Endothelial cell of umbilical vein (primary cell): ENCODE data around the gene SCYL2. TPM values are rescaled to one million over a fixed set of nuclear protein-coding genes. Genes with fewer than 3 reads are reported as not detected.

Experiments used
- BruUV-seq: library from RNA; stranded (reverse); fragments of 400-500 nt; replicated peaks from 2 replicates; lab custom pipeline; 2021; lab: Mats Ljungman, UMichigan
- CTCF ChIA-PET: fragments of 300-600, 350-600 bp; sonication (Branson Sonifier 250); formaldehyde crosslinking; loops from one replicate; lab custom pipeline; 2021; ENCODE audit warnings: antibody characterized with exemption, inconsistent platforms; lab: Charles Lee
- POLR2A ChIA-PET: fragments of 300-600, 350-600 bp; sonication (Branson Sonifier 250); formaldehyde crosslinking; loops from one replicate; lab custom pipeline; 2021; ENCODE audit warnings: antibody characterized with exemption, inconsistent platforms; lab: Charles Lee
- DNase-seq: peaks from one replicate; pipeline ENCODE4 v3.0.0-alpha.2; 2011; ENCODE audit warnings: low read depth, low spot score
- FAIRE-seq: peaks from 2 replicates; lab custom pipeline; 2011; peaks lifted over from hg19 to GRCh38; lab: Jason Lieb, UNC
- H2AFZ ChIP-seq: 2 replicates; pipeline ENCODE4 v1.6.0; 2012; ENCODE audit warnings: low read depth, low read length, control low read depth, inconsistent platforms
- H3K27ac ChIP-seq: 2 replicates; pipeline ENCODE4 v1.5.1; 2011; ENCODE audit warnings: low read depth, mild to moderate bottlenecking, control low read depth, low read length, moderate library complexity; ENCODE audit not compliant: insufficient read depth
- H3K27me3 ChIP-seq, 2 experiments: 2 replicates each; pipeline versions ENCODE4 v1.6.0 to v1.6.1; 2011; ENCODE audit warnings: low read length in 2 of 2, mixed read lengths in 1 of 2; ENCODE audit not compliant: control insufficient read depth in 2 of 2, insufficient read depth in 2 of 2
- H3K36me3 ChIP-seq, 2 experiments: 2 replicates in 1 of 2; 3 replicates in 1 of 2; pipeline ENCODE4 v1.5.1; 2011; ENCODE audit warnings: low read length in 2 of 2, mild to moderate bottlenecking in 1 of 2, moderate library complexity in 1 of 2; ENCODE audit not compliant: control insufficient read depth in 2 of 2, insufficient read depth in 2 of 2; ENCODE audit errors: extremely low read depth in 1 of 2
- H3K4me1 ChIP-seq: 3 replicates; pipeline ENCODE4 v1.5.1; 2011; ENCODE audit warnings: mild to moderate bottlenecking, low read length; ENCODE audit not compliant: control insufficient read depth, insufficient read depth; ENCODE audit errors: extremely low read depth
- H3K4me2 ChIP-seq: 2 replicates; pipeline ENCODE4 v1.6.1; 2011; ENCODE audit warnings: low read length, control low read depth, mixed read lengths; ENCODE audit not compliant: insufficient read depth
- H3K4me3 ChIP-seq, 3 experiments: fragments of 200-600 bp in 1 of 3; sonication (generic), shearing (Covaris generic) in 1 of 3; replicated peaks in 1 of 3; 2 replicates each; pipeline ENCODE4 v1.5.1; 2011 to 2016; ENCODE audit warnings: control low read depth in 3 of 3, low read length in 3 of 3, mild to moderate bottlenecking in 2 of 3, inconsistent platforms in 1 of 3, low read depth in 1 of 3, moderate library complexity in 1 of 3; ENCODE audit not compliant: insufficient read depth in 1 of 3
- H3K79me2 ChIP-seq: 2 replicates; pipeline ENCODE4 v1.6.0; 2012; ENCODE audit warnings: low read length, inconsistent platforms; ENCODE audit not compliant: control insufficient read depth, insufficient read depth
- H3K9ac ChIP-seq: replicated peaks from 2 replicates; pipeline ENCODE3; 2011; ENCODE audit warnings: low read length, control low read depth; ENCODE audit not compliant: insufficient read depth; ENCODE audit errors: extremely low read depth
- H3K9me1 ChIP-seq: replicated peaks from 3 replicates; pipeline ENCODE4 v1.6.0; 2011; ENCODE audit warnings: mild to moderate bottlenecking, low read length; ENCODE audit not compliant: control insufficient read depth, insufficient read depth; ENCODE audit errors: extremely low read depth
- H3K9me3 ChIP-seq: replicated peaks from 2 replicates; pipeline ENCODE4 v1.5.1; 2012; ENCODE audit warnings: low read length, inconsistent platforms; ENCODE audit not compliant: control insufficient read depth, insufficient read depth
- H4K20me1 ChIP-seq: replicated peaks from 2 replicates; pipeline ENCODE3; 2011; ENCODE audit warnings: mild to moderate bottlenecking, low read length; ENCODE audit not compliant: control insufficient read depth, insufficient read depth; ENCODE audit errors: extremely low read depth
- CTCF ChIP-seq, 2 donors: IDR thresholded peaks; 1 replicate in 1 of 2; 2 replicates in 1 of 2; pipeline ENCODE4 v1.5.1; 2011; ENCODE audit warnings: low read length in 2 of 2, mild to moderate bottlenecking in 2 of 2, moderate library complexity in 2 of 2, control low read depth in 1 of 2, inconsistent platforms in 1 of 2, low read depth in 1 of 2; ENCODE audit not compliant: insufficient read depth in 1 of 2; ENCODE audit errors: extremely low read depth in 1 of 2
- EZH2 ChIP-seq: IDR thresholded peaks from 2 replicates; pipeline ENCODE4 v1.6.1; 2012; ENCODE audit warnings: borderline replicate concordance, low read depth, mild to moderate bottlenecking, moderate library complexity, low read length, inconsistent platforms; ENCODE audit not compliant: severe bottlenecking
- FOS ChIP-seq: IDR thresholded peaks from 2 replicates; pipeline ENCODE4 v1.6.1; 2011; ENCODE audit warnings: mild to moderate bottlenecking, low read length, moderate library complexity, borderline replicate concordance; ENCODE audit not compliant: insufficient read depth
- GATA2 ChIP-seq: IDR thresholded peaks from 2 replicates; pipeline ENCODE4 v1.7.0; 2011; ENCODE audit warnings: low read depth, mild to moderate bottlenecking, moderate library complexity, mixed read lengths, low read length; ENCODE audit not compliant: insufficient read length, insufficient read depth
- JUN ChIP-seq: IDR thresholded peaks from 2 replicates; pipeline ENCODE4 v1.6.1; 2011; ENCODE audit warnings: borderline replicate concordance, low read depth; ENCODE audit not compliant: insufficient read length, insufficient read depth
- MAX ChIP-seq: IDR thresholded peaks from 2 replicates; pipeline ENCODE4 v1.6.1; 2011; ENCODE audit not compliant: insufficient read depth, insufficient read length
- MYC ChIP-seq: IDR thresholded peaks from one replicate; pipeline ENCODE4 v1.6.1; 2011; ENCODE audit warnings: mild to moderate bottlenecking, low read depth, low read length
- POLR2A ChIP-seq: IDR thresholded peaks from 2 replicates; pipeline ENCODE4 v1.6.1; 2012; ENCODE audit warnings: low read depth, mild to moderate bottlenecking, control low read depth, low read length
- POLR2AphosphoS5 ChIP-seq: IDR thresholded peaks from 2 replicates; pipeline ENCODE4 v1.6.1; 2012; ENCODE audit warnings: low read depth, mild to moderate bottlenecking, control low read depth, low read length, moderate library complexity; ENCODE audit not compliant: insufficient read depth
- dilution Hi-C: fragments of 300-500 bp; cut with MboI; formaldehyde crosslinking; loops from one replicate; pipeline ENCODE4 v1.15.0; 2019; ENCODE audit warnings: low sequenced_read_pairs; ENCODE audit not compliant: extremely low pct_ligation_motif_present
- intact Hi-C: fragments of 100-400 bp; cut with micrococcal nuclease; formaldehyde crosslinking; loops from one replicate; pipeline ENCODE4 v1.10.0; 2022
- polyA plus RNA-seq, 4 experiments: library from polyadenylated mRNA; depleted of rRNA in 3 of 4; stranded (reverse) in 3 of 4; unstranded in 1 of 4; fragments of >200 nt; gene quantifications; 2 replicates each; pipeline versions ENCODE4 v1.2.1 to v1.2.3, GENCODE V29; 2011 to 2012; ENCODE audit warnings: missing spikeins in 1 of 4
- total RNA-seq: library from RNA; stranded (reverse); gene quantifications from 2 replicates; pipeline ENCODE4 v1.2.3, GENCODE V29; 2021

Gene SCYL2
- total and polyA plus RNA-seq, 2 donors (not counting 3 experiments of a cell fraction or from before 2014, with no cell fraction given): 12.5 to 41.4 TPM

GRCh38 chr12:100372853-100373640, 106.1 kb downstream of the SCYL2 start:
- intact Hi-C loops: loop anchor here (5.0 kb wide), 1 partner anchor 829 kb away; no protein-coding TSS in a partner anchor
- no peaks in the 10 kb centered on the region for H4K20me1 ChIP-seq
- no peak for FAIRE-seq

More at GRCh38 chr12:100372853-100373640, 106.1 kb downstream of the SCYL2 start:
- Histone ChIP-seq H3K4me3 (no peak overlapping the region), H3K9me3 (no peaks in the 10 kb centered on the region), H3K9me1 (no peaks in the 10 kb centered on the region), H3K9ac (no peak overlapping the region), H3K4me1 (no peaks in the 10 kb centered on the region), H3K4me2 (no peak overlapping the region), H3K27ac (no peak overlapping the region), H3K79me2 (no peaks in the 10 kb centered on the region), H3K36me3 (no peaks in the 10 kb centered on the region), H3K27me3 (no peaks in the 10 kb centered on the region), H2AFZ (no peak overlapping the region)
- dilution Hi-C loops: no loop called here
- no peak for DNase-seq
- TF ChIP-seq POLR2A: no peak
- TF ChIP-seq MAX: no peak
- no peak for TF ChIP-seq GATA2
- TF ChIP-seq CTCF (IDR thresholded peaks at IDR 0.05; ENCODE audit: extremely low read depth in 1 of 2, insufficient read depth in 1 of 2, low read depth in 1 of 2, low read length in 2 of 2): no peak
- no peak for TF ChIP-seq MYC
- no peak for TF ChIP-seq JUN
- TF ChIP-seq POLR2AphosphoS5: no peak
- TF ChIP-seq EZH2: no peak
- no peak for TF ChIP-seq FOS
- ChIA-PET CTCF (no interaction called here), POLR2A (no interaction called here)
- BruUV-seq: no TSS peak
